Fibroblast of mammary gland (primary cell): ENCODE results near the gene TBC1D2B.

ENCODE experiments used
- DNase-seq: peaks from one replicate; pipeline ENCODE4 v3.0.0-alpha.2; 2010; ENCODE audit warnings: low read depth
- H3K4me3 ChIP-seq: 2 replicates; pipeline ENCODE4 v1.5.1; 2011; ENCODE audit warnings: low read depth, mild to moderate bottlenecking, low read length, moderate library complexity; ENCODE audit not compliant: control insufficient read depth
- CTCF ChIP-seq: conservative IDR thresholded peaks from 2 replicates; pipeline ENCODE4 v1.5.1; 2011; ENCODE audit warnings: low read depth, low read length, inconsistent platforms; ENCODE audit not compliant: control insufficient read depth, insufficient read depth

The TBC1D2B gene

GRCh38 chr15:78072080-78072892 is 5.2 kb downstream of the TBC1D2B start:
- DNase-seq, result peak; percentile 94
- TF ChIP-seq CTCF, result peak; percentile 6
- H3K4me3 ChIP-seq, result no peak overlapping the region

- TF ChIP-seq CTCF, result no peak
- no peak overlapping the region for H3K4me3 ChIP-seq
- DNase-seq, result no peak
Measured at GRCh38 chr15:78071383-78071782, 6.1 kb downstream of the TBC1D2B start.

- DNase-seq, result peak; percentile 46
- H3K4me3 ChIP-seq, result no peak overlapping the region
- no peak for TF ChIP-seq CTCF
Measured at GRCh38 chr15:78070049-78070700, 7.3 kb downstream of the TBC1D2B start.

GRCh38 chr15:78069462-78070029 is 8.0 kb downstream of the TBC1D2B start:
- H3K4me3 ChIP-seq, result no peak overlapping the region
- TF ChIP-seq CTCF, result no peak
- no peak for DNase-seq

- no peak overlapping the region for H3K4me3 ChIP-seq
- DNase-seq, result no peak
- no peak for TF ChIP-seq CTCF
Measured at GRCh38 chr15:78069052-78069414, 8.5 kb downstream of the TBC1D2B start.

- H3K4me3 ChIP-seq, result no peak overlapping the region
- no peak for DNase-seq
- TF ChIP-seq CTCF, result no peak
Measured at GRCh38 chr15:78067328-78068228, 9.9 kb downstream of the TBC1D2B start.
